Measurements from ENCODE around the gene SH3GL1.
A peak's percentile ranks its signal among the peaks of the same experiment; 100 is the strongest.

SH3GL1 gene

DNA sequence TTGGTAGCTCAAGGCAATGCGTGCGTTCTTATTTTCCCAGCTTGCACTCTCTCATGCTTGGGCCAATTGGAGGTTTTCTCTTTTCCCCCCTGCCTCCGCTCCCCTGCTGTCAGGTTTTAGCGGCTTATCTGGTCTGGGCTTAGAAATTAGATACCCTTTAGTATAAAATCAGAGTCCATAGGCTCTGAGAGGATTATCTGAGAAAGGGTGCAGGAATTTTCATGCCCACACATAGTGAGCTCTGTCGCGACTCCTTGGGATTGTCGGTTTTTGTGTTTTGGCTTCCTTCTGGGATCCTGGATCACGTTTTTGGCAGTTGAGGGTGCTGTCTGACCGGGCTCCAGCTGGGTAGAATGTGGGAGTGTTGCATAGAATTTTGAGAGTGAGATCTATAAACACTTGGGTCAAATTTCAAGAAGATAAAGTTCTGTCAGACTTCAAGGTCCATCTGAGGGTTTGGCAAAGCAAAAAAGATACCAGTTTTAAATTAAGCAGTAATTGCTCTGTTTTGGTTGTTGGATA lies 14.5 kb upstream of the SH3GL1 start:
- Mint-ChIP-seq H3K9me3 (no peaks in the 10 kb centered on the region), H3K27ac (no peak overlapping the region), H3K36me3 (peaks cover 4% of the 10 kb centered on the region), H3K27me3 (no peaks in the 10 kb centered on the region), H3K4me3 (no peak overlapping the region), H3K4me1 (no peaks in the 10 kb centered on the region)

DNA sequence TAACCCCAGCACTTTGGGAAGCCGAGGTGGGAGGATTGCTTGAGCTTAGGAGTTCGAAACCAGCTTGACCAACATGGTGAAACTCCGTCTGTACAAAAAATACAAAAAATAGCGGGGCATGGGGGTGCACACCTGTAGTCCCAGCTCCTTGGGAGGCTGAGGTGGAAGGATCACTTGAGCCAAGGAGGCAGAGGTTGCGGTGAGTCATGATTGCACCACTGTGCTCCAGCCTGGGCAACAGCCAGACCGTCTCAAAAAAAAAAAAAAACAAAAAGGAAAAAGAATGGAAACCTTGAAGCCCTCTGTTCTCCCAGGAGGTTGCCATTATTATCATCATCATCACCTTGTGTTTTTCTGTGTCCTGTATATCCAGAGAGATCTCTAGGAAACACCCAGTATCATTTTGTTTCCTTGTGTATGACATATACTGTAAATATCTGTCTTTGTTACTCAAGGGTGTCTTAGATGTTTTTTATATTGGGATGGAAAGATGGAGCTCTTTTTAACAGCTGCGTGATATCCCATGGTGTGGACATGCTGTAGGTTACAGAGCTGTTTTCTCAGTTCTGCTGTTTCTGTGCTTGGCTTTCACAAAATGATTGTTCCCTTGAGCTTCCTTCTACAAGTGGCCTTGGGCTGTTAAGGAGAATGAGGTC lies 13.9 kb upstream of the SH3GL1 start:
- H3K36me3 Mint-ChIP-seq, result peaks cover 4% of the 10 kb centered on the region
- H3K4me1 Mint-ChIP-seq, result no peaks in the 10 kb centered on the region
- no peaks in the 10 kb centered on the region for H3K27me3 Mint-ChIP-seq
- H3K4me3 Mint-ChIP-seq, result no peak overlapping the region
- no peaks in the 10 kb centered on the region for H3K9me3 Mint-ChIP-seq
- H3K27ac Mint-ChIP-seq, result no peak overlapping the region

DNA sequence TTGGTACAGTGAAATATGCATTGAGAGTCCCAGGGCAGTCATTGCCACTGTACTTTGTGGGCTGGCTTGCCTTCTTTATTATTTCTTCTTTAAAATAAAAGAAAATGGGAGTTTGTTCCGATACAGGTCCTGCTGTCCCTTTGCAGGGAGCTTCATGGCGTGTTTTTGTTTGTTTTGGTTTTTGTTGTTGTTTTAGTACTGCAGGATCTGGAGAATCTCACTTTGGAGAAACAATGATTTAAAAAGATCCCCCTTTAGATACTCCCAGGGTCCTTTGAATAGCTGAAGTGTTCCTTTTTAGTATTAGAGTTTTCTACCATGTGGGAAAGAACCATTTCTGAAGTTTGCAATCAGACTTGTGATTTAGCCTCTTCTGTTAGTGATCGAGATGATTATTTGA lies 13.2 kb upstream of the SH3GL1 start:
- Mint-ChIP-seq H3K4me1 (no peaks in the 10 kb centered on the region), H3K27me3 (no peaks in the 10 kb centered on the region), H3K9me3 (no peaks in the 10 kb centered on the region)

DNA sequence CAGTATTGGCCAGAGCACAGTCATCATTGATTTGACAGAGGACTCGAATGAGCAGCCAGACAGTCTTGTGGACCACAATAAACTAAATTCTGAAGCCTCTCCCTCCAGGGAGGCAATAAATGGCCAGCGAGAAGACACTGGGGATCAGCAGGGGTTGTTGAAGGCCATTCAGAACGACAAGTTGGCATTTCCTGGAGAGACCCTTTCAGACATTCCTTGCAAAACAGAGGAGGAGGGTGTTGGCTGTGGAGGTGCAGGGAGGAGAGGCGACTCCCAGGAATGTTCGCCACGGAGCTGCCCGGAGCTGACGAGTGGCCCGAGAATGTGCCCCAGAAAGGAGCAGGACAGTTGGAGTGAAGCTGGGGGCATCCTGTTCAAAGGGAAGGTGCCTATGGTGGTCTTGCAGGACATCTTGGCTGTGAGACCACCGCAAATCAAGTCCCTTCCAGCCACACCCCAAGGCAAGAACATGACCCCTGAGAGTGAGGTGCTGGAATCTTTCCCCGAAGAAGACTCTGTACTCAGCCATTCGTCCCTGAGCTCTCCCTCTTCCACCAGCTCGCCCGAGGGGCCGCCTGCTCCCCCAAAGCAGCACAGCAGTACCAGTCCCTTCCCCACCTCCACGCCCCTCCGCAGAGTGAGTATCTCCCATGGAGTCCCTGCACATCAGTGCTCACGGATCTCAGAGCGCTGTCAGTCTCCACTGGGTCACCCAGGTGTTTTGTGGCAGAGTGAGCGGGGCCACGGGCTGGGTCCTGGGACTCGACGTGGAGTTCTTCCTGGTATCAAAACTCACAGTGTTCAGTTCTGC lies 9.0 kb upstream of the SH3GL1 start:
- Mint-ChIP-seq H3K27me3 (no peaks in the 10 kb centered on the region), H3K9me3 (no peaks in the 10 kb centered on the region), H3K4me1 (peaks cover under 1% of the 10 kb centered on the region), H3K27ac (no peak overlapping the region), H3K4me3 (no peak overlapping the region), H3K36me3 (peaks cover 4% of the 10 kb centered on the region)

More for the DNA sequence above, 13.2 kb upstream of the SH3GL1 start:
- H3K36me3 Mint-ChIP-seq, result peaks cover 4% of the 10 kb centered on the region
- no peak overlapping the region for H3K4me3 Mint-ChIP-seq
- no peak overlapping the region for H3K27ac Mint-ChIP-seq

DNA sequence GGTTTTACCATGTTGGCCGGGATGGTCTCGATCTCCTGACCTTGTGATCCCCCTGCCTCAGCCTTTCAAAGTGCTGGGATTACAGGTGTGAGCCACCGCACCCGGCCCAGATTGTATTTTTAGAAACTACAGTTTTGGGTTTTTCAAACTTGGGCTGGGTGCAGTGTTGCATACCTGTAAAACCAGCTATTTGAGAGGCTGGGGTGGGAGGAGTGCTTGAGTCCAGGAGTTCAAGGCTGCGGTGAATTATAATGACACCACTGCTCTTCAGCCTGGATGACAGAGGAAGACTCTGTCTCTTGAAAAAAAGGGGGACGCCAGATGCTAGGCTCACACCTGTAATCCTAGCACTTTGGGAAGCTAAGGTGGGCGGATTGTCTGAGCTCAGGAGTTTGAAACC lies 6.3 kb upstream of the SH3GL1 start:
- Mint-ChIP-seq H3K9me3 (no peaks in the 10 kb centered on the region), H3K27me3 (no peaks in the 10 kb centered on the region), H3K4me1 (peaks cover 18% of the 10 kb centered on the region), H3K4me3 (no peak overlapping the region), H3K36me3 (no peaks in the 10 kb centered on the region), H3K27ac (no peak overlapping the region)

DNA sequence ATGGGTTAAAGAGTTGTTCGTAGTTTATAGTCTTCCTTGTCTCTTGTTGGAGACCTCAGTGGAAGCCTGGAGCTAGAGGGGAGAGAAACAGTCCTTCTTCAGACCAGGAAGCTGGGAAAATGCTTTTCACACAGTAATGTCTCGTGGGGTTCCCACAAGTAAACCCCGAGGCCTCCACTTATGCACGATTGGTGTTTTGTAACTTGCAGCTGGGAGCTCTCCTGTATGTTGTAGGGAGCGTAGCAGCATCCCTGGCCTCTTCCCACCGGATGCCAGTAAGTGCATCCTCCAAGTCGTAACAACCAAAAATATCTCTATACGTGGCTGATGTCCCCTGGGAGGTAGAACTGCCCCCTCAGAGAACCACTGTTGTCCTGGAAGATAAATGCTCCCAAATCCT lies 5.6 kb upstream of the SH3GL1 start:
- H3K36me3 Mint-ChIP-seq, result no peaks in the 10 kb centered on the region
- no peak overlapping the region for H3K4me3 Mint-ChIP-seq
- H3K27me3 Mint-ChIP-seq, result no peaks in the 10 kb centered on the region
- H3K9me3 Mint-ChIP-seq, result no peaks in the 10 kb centered on the region
- no peak overlapping the region for H3K27ac Mint-ChIP-seq
- peaks cover 25% of the 10 kb centered on the region for H3K4me1 Mint-ChIP-seq

DNA sequence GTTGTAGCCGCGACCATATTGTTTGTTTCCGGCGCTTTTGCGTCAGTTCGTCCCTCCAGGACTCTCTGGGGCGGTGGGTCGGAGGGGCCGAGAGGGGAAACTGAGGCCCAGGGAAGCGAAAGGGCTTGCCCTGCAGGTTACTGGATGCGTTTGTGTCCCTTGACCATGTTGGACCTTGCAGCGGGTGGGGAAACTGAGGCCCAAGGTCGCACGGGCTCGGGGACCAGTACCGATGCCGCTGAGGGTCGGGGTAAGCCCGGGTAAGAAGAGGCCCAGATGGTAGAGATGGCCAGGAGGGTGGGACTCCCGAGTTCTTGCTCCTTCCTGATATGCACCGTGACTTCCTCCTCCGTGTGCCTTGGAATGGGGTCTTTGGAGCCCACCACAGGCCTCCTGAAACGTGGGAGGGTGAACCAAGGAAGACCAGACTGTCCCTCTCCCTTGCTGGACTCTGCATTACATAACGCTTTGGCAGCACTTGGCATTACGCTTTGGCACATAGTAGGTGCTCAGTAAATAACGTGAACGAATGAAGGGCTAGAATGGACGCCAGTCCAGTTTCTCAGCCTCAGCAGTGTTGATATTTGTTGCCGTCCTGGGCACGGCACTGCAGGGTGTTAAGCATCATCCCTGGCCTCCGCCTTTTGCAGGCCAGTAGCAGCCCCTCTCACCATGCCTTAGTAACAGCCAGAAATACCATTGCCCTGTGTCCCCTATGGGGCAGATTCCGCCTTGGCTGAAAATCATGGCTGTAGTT lies 2.8 kb upstream of the SH3GL1 start:
- Mint-ChIP-seq H3K4me3 (peak overlapping the region; percentile 91), H3K36me3 (no peaks in the 10 kb centered on the region), H3K4me1 (peaks cover 43% of the 10 kb centered on the region), H3K27me3 (no peaks in the 10 kb centered on the region), H3K27ac (no peak overlapping the region), H3K9me3 (no peaks in the 10 kb centered on the region)

DNA sequence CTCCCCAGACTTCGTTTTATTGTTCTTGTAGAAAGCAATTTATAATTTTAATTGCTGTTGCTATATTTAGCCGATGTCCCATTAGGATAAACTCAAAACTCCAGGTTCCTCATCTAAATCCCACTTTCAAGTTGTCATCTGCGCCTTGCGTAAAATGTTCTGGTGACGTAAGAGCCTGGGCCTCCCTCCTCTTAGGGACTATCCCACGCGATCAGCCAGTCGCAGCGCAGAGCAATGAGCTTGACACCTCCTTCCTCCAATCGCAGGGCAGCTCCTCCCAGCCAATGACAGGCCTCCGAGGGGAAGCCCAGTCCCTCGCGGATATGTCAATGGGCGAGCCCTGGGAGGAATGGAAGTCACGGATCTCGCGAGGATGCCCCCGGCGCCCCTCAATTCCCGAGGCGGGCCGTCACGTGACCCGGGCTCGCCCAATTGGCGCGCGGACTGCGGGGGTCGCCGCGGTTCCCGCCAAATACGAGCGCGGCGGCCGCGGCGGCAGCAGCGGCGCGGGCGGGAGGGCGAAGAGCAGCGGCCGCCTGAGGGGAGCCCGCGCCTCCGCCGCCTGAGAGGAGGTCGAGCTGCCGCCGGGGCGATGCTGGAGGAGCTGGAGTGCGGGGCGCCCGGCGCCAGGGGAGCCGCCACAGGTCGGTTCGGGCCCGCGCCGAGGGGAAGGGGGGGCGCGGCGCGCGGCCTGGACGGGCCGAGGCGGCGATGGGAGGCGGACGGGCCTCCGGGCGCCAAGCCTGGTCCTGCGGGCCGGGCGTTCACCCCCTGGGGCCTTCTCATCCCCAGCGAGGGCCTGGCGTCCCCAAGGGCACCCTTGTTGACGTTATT lies 2.0 kb upstream of the SH3GL1 start, which contains the start of gene CHAF1A:
TSS of gene CHAF1A (plus strand) at position 470 of the 834 bp plus-strand sequence. CDS start at position 593, 123 bp downstream.
- Mint-ChIP-seq H3K36me3 (no peaks in the 10 kb centered on the region), H3K4me3 (peak within 1 kb of the TSS; percentile 92), H3K9me3 (no peaks in the 10 kb centered on the region), H3K27me3 (no peaks in the 10 kb centered on the region), H3K27ac (peak within 1 kb of the TSS; percentile 99), H3K4me1 (peaks cover 46% of the 10 kb centered on the region)

DNA sequence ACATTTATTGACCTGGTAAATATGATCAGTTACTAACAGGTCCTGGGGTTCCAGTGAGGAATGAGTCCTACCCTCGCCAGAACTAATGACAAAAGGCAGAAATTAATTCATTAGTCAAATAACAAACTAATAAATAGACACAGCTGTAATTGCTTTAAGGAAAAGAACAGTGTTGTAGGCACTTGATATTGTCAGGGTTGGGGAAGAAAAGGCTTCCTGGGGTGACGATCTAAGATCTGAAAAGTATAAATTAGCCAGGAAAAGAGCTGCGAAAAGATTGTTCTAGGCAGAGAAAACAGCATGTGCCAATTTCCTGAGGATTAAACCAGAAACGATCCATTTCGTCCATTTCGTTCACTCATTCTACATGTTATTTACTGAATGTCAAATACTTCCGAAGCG lies 1.4 kb upstream of the SH3GL1 start:
- Mint-ChIP-seq H3K27ac (peak overlapping the region; percentile 99), H3K4me3 (peak overlapping the region; percentile 92), H3K4me1 (peaks cover 50% of the 10 kb centered on the region), H3K27me3 (no peaks in the 10 kb centered on the region), H3K9me3 (no peaks in the 10 kb centered on the region), H3K36me3 (no peaks in the 10 kb centered on the region)

DNA sequence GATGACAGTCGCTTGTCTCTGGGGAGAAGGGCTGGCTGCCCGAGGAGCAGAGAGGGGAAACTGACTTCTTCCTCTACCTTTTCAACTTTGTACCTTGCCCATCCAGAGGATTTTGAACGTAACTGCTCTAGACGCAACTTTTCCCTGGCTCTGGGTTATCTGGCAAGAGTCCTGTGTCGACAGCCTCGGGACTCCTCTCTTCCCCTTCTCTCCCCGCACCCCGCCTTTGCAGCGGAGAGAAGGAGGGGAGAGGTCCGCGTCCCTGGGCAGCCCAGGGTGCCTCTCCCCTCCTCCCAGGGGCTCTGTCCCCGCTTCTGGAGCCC lies 574 bp downstream of the SH3GL1 start:
- H3K4me1 Mint-ChIP-seq, result peaks cover 62% of the 10 kb centered on the region
- no peaks in the 10 kb centered on the region for H3K9me3 Mint-ChIP-seq
- no peaks in the 10 kb centered on the region for H3K36me3 Mint-ChIP-seq
- no peaks in the 10 kb centered on the region for H3K27me3 Mint-ChIP-seq
- H3K4me3 Mint-ChIP-seq, result peak overlapping the region; percentile 93
- H3K27ac Mint-ChIP-seq, result peak overlapping the region; percentile 86

DNA sequence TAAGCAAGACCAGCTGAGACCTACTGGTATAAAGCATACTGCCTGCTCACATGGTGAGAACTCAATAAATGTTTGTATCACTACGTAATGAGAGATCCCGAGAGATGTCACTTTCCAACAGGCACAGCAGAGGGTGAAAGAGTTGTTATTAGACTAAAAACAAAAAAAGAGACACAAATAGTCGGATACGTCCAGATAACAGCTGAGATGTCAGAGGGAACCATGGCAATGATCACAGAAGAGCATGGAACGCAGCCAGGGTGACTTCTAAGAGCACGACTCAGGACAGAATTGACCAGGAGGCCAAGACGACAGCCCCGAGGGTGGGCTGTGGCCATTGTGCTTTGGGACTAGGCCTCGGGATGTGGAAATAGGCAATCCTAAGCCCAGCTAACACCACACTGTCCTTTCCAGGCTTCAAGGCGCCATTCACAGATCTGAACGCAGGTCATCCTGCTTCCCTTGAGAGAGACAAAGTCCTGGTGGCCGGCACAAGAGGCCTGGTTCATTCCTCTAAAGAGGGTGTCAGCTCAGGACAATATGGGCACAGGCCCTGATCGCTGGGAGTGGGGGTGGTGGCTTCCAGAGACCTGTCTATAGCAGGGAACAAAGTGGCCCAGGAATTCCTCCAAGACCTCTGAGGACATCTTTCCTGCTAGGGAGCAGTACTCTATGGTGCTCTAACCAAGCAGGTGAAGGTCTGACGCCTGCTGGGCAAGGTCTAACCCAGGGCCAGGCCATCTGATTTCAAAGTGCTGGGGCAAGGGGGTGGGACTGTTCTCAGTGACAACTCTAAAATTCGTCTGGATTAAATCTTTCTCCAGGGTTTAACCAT lies 3.2 kb downstream of the SH3GL1 start:
- no peaks in the 10 kb centered on the region for H3K36me3 Mint-ChIP-seq
- no peak overlapping the region for H3K27ac Mint-ChIP-seq
- no peaks in the 10 kb centered on the region for H3K27me3 Mint-ChIP-seq
- H3K4me3 Mint-ChIP-seq, result no peak overlapping the region
- H3K4me1 Mint-ChIP-seq, result peaks cover 69% of the 10 kb centered on the region
- no peaks in the 10 kb centered on the region for H3K9me3 Mint-ChIP-seq

DNA sequence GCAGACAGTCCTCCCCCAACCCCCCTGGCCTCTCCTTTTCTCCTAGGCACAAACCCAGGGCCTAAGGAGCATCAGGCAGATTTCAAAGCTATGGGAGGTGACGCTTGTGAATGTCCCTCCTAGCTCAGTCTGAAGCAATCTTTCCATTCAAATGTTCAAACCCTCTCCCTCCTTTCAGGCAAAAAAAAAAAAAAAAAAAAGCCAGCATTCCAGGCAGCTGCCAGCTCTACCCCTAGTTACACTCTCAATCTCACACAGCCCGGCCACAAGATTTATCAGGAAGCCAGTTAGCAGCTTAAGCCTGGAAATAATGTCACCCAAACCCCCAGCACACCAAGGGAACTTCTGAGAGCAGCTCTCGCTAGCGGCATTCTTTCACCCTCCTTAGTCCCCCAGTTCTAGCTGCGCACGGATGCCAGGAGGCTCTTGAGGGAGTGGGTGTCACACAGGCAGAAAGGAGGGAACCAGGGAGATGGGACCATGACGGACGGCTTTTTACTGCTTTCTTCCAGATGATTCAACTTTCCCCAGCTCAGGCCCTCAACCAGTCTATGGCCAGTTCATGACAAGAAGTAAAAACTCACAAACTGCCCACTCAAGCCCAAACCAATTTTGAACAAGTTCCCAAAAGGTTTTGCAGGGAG lies 6.3 kb downstream of the SH3GL1 start:
- Mint-ChIP-seq H3K4me1 (peaks cover 74% of the 10 kb centered on the region), H3K4me3 (peak overlapping the region; percentile 19), H3K9me3 (no peaks in the 10 kb centered on the region), H3K36me3 (no peaks in the 10 kb centered on the region), H3K27me3 (no peaks in the 10 kb centered on the region), H3K27ac (peak overlapping the region; percentile 23)

DNA sequence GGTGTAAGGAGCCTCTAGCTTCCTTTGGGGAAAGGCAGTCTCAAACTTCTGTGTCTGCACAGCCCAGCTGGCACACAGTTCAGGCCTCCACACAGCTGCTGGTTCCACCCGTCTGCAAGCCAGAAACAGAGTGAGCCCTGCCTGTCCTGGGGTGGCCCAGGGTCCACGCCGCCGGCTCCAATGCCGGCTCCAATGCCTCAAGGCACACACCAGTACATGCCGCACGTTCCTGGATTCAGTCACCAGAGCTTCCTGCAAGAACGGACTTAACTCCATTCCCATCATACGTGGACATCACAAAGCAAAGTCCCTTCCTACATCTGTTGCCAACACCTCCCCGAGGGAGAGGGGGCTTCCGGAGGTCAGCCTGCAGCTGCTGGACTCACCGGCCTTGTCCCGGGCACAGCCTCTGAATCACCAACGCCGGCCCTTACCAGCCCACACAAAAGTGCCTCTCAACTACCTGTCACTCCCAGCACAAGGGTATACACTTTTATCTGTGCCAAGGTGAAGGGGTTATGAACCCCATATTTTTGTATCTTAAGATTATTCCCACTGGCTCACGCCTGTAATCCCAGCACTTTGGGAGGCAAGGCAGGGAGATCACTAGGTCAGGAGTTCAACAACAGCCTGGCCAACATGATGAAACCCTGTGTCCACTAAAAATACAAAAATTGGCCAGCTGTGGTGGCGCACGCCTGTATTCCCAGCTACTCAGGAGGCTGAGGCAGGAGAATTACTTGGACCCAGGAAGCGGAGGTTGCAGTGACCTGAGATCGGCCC lies 8.5 kb downstream of the SH3GL1 start:
- Mint-ChIP-seq H3K27me3 (no peaks in the 10 kb centered on the region), H3K36me3 (no peaks in the 10 kb centered on the region), H3K27ac (no peak overlapping the region), H3K9me3 (no peaks in the 10 kb centered on the region), H3K4me3 (no peak overlapping the region), H3K4me1 (peaks cover 61% of the 10 kb centered on the region)
